CD4-positive, alpha-beta T cell treated with Interleukin-17A for 1 hour (primary cell): ENCODE data around the gene ZFAND5.

Experiments used
- DNase-seq: peaks from one replicate; pipeline ENCODE4 v3.0.0-alpha.2; 2020

ZFAND5 gene

GRCh38 chr9:72364679-72365524, at the start of gene ZFAND5:
TSS of gene ZFAND5 (minus strand) at chr9:72365208. CDS start at chr9:72360778, 4,430 bp downstream.
- DNase-seq, result peak; percentile 93

DNA sequence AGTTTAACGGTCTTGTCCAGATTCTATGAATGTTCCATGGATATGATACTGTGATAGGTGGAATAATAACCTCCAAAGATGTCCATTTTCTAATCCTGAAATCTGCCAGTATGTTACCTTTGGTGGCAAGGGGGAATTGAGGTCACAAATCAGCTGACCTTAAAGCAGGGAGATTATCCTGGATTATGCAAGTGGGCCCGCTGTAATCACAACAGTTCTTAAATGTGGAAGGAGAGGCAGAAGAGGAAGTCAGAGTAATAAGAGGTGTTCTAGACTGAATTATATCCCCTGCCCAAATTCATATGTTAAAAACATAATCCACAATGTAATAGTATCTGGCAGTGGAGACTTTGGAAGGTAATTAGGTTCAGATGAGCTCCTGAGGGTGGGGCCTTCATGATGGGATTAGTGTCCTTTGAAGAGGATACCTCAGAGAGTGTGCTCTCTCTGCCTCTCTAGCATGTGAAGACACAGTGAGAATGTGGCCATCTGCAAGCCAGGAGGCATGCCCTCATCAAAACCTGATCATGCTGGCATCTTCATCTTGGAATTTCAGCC, 47.6 kb upstream of the ZFAND5 start:
- DNase-seq, result no peak

- no peak for DNase-seq
Measured at GRCh38 chr9:72410214-72410613, 45.2 kb upstream of the ZFAND5 start.

DNA sequence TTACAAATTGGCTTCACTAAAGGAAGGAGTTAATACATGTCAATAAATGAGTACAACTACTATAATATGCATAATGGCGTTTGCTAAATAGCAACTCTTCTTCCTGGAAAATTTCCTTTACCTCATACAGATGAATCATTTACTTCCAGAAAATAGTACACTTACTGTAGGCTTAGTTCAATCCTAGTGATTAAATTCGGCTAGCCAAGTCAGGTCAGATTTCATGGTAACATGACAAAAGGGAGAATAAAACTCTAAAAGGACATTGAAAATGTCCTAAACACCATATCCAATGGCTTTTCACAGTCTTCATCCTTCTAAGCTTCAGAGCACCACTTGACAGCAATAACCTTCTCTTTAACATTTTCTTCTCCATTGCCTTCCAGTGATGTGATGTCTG, 42.1 kb upstream of the ZFAND5 start:
- DNase-seq, result no peak

- DNase-seq, result no peak
Measured at GRCh38 chr9:72402744-72403143, 37.7 kb upstream of the ZFAND5 start.

DNA sequence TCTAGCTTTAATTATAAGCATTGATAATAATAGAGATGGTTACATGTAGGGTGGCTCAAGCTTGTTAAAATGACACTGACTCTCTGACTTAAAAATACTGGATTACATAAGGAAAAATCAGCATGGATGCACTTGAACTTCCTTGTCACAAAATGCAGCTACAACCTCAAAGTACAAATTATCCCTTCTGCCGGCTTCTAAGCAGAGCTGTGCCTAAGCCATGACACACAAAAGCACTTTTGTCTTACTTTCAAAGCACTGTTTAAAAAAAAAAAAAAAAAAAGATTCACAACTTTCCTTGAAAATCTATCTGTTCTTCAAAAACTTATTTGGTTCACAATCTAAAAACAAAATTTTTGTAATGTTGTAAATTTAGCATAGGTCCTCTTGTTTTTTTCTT, 36.4 kb upstream of the ZFAND5 start:
- DNase-seq, result no peak

DNA sequence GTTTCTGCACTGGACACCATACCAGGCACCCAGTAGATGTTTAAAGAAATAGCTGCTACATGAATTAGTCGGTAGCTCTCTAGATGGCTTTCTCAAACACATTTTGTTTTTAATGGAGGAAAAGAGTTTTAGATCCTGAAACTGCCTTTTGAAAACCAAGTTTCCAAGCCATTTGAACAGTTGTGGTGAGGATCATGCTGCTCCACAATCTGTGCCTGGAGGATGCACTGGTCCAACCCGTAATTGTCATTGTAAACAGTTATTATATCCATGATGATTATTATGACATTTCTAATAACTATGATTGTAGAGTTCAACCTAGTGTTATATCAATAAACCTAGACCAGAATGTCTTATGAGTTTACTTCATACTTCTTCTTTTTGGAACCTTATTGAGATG, 35.9 kb upstream of the ZFAND5 start:
- no peak for DNase-seq

GRCh38 chr9:72399391-72399790, 34.4 kb upstream of the ZFAND5 start:
- no peak for DNase-seq

- peak; percentile 5 for DNase-seq
Measured at GRCh38 chr9:72396247-72397091, 31.5 kb upstream of the ZFAND5 start.

GRCh38 chr9:72394066-72394465, 29.1 kb upstream of the ZFAND5 start:
- DNase-seq, result no peak

GRCh38 chr9:72390907-72391306, 25.9 kb upstream of the ZFAND5 start:
- DNase-seq, result no peak

DNA sequence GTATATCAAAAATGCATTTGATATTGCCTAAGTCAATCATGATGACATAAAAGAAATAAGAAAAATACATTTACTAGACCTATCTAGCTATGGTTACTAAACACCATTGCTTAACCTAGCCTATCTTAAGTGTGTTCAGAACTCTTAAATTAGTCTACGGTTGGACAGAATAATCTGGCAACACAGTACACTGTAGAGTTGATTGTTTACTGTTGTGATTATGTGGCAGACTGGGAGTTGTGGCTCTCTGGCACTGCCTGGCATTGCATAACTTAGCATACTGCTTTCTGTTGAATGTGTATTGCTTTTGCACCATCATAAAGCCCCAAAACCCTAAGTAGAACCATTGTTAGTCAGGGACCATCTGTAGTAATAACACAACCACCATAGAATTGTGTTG, 21.2 kb upstream of the ZFAND5 start:
- no peak for DNase-seq

- DNase-seq, result no peak
Measured at GRCh38 chr9:72384710-72385485, 19.9 kb upstream of the ZFAND5 start.

GRCh38 chr9:72383978-72384709, 19.1 kb upstream of the ZFAND5 start:
- no peak for DNase-seq

DNA sequence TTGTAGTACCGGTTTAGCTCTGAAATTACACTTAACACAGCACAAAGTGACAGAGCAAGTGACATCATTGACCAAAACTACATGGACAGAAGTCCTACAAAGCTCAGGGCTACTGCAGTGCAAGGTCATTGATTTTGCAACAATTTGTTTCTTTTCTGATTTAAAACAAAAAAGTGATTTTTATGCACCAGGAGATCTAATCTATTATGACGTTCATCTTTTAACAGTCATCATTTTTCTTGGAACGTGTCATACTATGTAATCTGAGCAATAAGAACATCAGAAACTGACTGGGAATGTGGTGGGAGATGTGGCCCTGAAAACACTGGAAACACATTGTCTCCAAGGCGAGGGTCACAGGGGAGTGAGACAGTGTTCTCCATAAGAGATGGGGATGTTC, 17.4 kb upstream of the ZFAND5 start:
- DNase-seq, result no peak

- DNase-seq, result no peak
Measured at GRCh38 chr9:72377041-72377440, 12.0 kb upstream of the ZFAND5 start.

- no peak for DNase-seq
Measured at GRCh38 chr9:72371151-72371550, 6.1 kb upstream of the ZFAND5 start.

- DNase-seq, result peak; percentile 76
Measured at GRCh38 chr9:72365525-72366256, 683 bp upstream of the ZFAND5 start.

GRCh38 chr9:72363908-72364678, 915 bp downstream of the ZFAND5 start:
- DNase-seq, result peak; percentile 68

DNA sequence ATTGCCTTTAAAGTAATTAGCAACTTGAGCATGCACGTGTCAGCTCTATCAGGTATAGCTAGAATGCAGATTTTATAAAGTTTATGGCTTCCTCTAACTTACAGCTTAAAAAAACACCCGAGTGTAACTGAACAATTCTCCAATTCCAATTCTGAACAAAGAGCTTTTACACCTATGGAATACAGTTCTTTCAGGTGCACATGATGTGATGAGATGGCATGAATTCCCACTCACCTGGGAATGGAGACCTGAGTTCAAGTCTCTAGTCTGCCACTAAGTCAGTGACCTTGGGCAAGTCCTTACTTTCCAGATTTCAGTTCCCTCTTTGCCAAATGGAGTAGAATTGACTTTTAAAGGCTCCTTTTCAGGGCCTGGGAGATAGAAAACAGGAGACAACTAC, 1.8 kb downstream of the ZFAND5 start:
- DNase-seq, result no peak
